Naive B cell (primary cell): ENCODE data around the gene TNRC6A. TPM values are rescaled to one million over a fixed set of nuclear protein-coding genes. Genes with fewer than 3 reads are reported as not detected.
"Not testable (repeated sequence)": the region's sequence is repeated elsewhere in the genome, so short reads cannot be mapped to it uniquely, and the experiment has no call there.

ENCODE experiments used
- ATAC-seq, 2 donors: fragments of 150-1000 bp; cut with Tn5 transposase; 2 replicates each; pipeline ENCODE4 v1.10.0; 2021; ENCODE audit warnings: low read depth in 2 of 2, mild to moderate bottlenecking in 2 of 2, moderate library complexity in 2 of 2
- DNase-seq: peaks from one replicate; pipeline ENCODE4 v3.0.0; 2022
- H3K27ac Mint-ChIP-seq, 6 donors: one replicate each; pipeline ENCODE4 v1.8.0; 2020 to 2022; ENCODE audit warnings: mild to moderate bottlenecking in 6 of 6, mixed read lengths in 6 of 6, moderate library complexity in 5 of 6, inconsistent platforms in 2 of 6
- H3K27me3 Mint-ChIP-seq, 3 donors: one replicate each; pipeline ENCODE4 v1.8.0; 2021 to 2022; ENCODE audit warnings: mixed read lengths in 3 of 3, mild to moderate bottlenecking in 1 of 3
- H3K36me3 Mint-ChIP-seq, 2 donors: one replicate each; pipeline ENCODE4 v1.8.0; 2020 to 2022; ENCODE audit warnings: mixed read lengths in 2 of 2, inconsistent platforms in 1 of 2, mild to moderate bottlenecking in 1 of 2
- H3K4me1 Mint-ChIP-seq, 3 donors: one replicate each; pipeline ENCODE4 v1.8.0; 2020 to 2022; ENCODE audit warnings: mixed read lengths in 3 of 3, inconsistent platforms in 1 of 3, mild to moderate bottlenecking in 1 of 3, moderate library complexity in 1 of 3
- H3K4me3 Mint-ChIP-seq, 8 donors: one replicate each; pipeline ENCODE4 v1.8.0; 2020 to 2022; ENCODE audit warnings: mild to moderate bottlenecking in 8 of 8, mixed read lengths in 8 of 8, moderate library complexity in 8 of 8, inconsistent platforms in 2 of 8
- H3K9me3 Mint-ChIP-seq, 7 donors: one replicate each; pipeline ENCODE4 v1.8.0; 2020 to 2022; ENCODE audit warnings: mixed read lengths in 7 of 7, mild to moderate bottlenecking in 5 of 7, inconsistent platforms in 2 of 7, moderate library complexity in 1 of 7
- polyA plus RNA-seq, 6 donors: library from polyadenylated mRNA; unstranded; fragments of 300-500 nt; fragmentation: Illumina TruSeq; gene quantifications; one replicate each; pipeline ENCODE4 v1.2.3, GENCODE V29; 2021; ENCODE audit warnings: low read depth in 6 of 6

TNRC6A gene
- polyA plus RNA-seq, 6 donors from 2014 or later: 1.9 to 23.1 (median 13.1) TPM

GRCh38 chr16:24730914-24731313 is 1.5 kb downstream of the TNRC6A start:
- Mint-ChIP-seq H3K27ac (peak overlapping the region in 5 of 6 donors; percentile 23 to 95 (median 90)), H3K27me3 (no peaks in the 10 kb centered on the region), H3K4me3 (peak overlapping the region in 7 of 8 donors; percentile 74 to 99 (median 98)), H3K9me3 (no peaks in the 10 kb centered on the region), H3K4me1 (peaks cover 39 to 59% (median 48%) of the 10 kb centered on the region in 3 donors), H3K36me3 (peaks cover 0 to 7% of the 10 kb centered on the region in 2 donors)
- ATAC-seq (no peak), DNase-seq (no peak)

GRCh38 chr16:24731722-24732419 is 2.4 kb downstream of the TNRC6A start:
- Mint-ChIP-seq H3K4me3 (peak overlapping the region in 4 of 8 donors; percentile 3 to 92 (median 32)), H3K4me1 (peaks cover 44 to 68% (median 58%) of the 10 kb centered on the region in 3 donors), H3K27ac (peak overlapping the region in 2 of 6 donors; percentile 31 to 95), H3K27me3 (no peaks in the 10 kb centered on the region), H3K36me3 (peaks cover 0 to 7% of the 10 kb centered on the region in 2 donors), H3K9me3 (no peaks in the 10 kb centered on the region)
- DNase-seq (no peak), ATAC-seq (no peak)

- H3K9me3 Mint-ChIP-seq: peaks cover 0 to 3% (median 0%) of the 10 kb centered on the region in 7 donors
- DNase-seq (no peak), ATAC-seq (no peak)
- H3K27me3 Mint-ChIP-seq: no peaks in the 10 kb centered on the region
- peak overlapping the region in 3 of 6 donors; percentile 8 to 63 (median 16) for H3K27ac Mint-ChIP-seq
- H3K4me3 Mint-ChIP-seq: no peak overlapping the region
- H3K36me3 Mint-ChIP-seq: peaks cover 0 to 7% of the 10 kb centered on the region in 2 donors
- peaks cover 58 to 85% (median 76%) of the 10 kb centered on the region in 3 donors for H3K4me1 Mint-ChIP-seq
Measured at GRCh38 chr16:24734382-24734781, 4.9 kb downstream of the TNRC6A start.

GRCh38 chr16:24736758-24737157 is 7.3 kb downstream of the TNRC6A start:
- peak overlapping the region in 1 of 8 donors; percentile 8 for H3K4me3 Mint-ChIP-seq
- H3K27ac Mint-ChIP-seq: peak overlapping the region in 4 of 6 donors; percentile 10 to 73 (median 40)

GRCh38 chr16:24737391-24737871 is 8.0 kb downstream of the TNRC6A start:
- Mint-ChIP-seq H3K27ac (peak overlapping the region in 3 of 6 donors; percentile 19 to 69 (median 26)), H3K9me3 (peaks cover 0 to 3% (median 0%) of the 10 kb centered on the region in 7 donors), H3K4me3 (no peak overlapping the region), H3K36me3 (peaks cover 0 to 13% of the 10 kb centered on the region in 2 donors), H3K27me3 (no peaks in the 10 kb centered on the region), H3K4me1 (peaks cover 64 to 88% (median 72%) of the 10 kb centered on the region in 3 donors)
- ATAC-seq (no peak), DNase-seq (no peak)

More at GRCh38 chr16:24736758-24737157, 7.3 kb downstream of the TNRC6A start:
- peaks cover 65 to 88% (median 72%) of the 10 kb centered on the region in 3 donors for H3K4me1 Mint-ChIP-seq
- H3K9me3 Mint-ChIP-seq: peaks cover 0 to 3% (median 0%) of the 10 kb centered on the region in 7 donors
- DNase-seq: no peak
- H3K27me3 Mint-ChIP-seq: no peaks in the 10 kb centered on the region
- peaks cover 0 to 7% of the 10 kb centered on the region in 2 donors for H3K36me3 Mint-ChIP-seq
- no peak for ATAC-seq

GRCh38 chr16:24737916-24738594 is 8.6 kb downstream of the TNRC6A start:
- peaks cover 0 to 14% of the 10 kb centered on the region in 2 donors for H3K36me3 Mint-ChIP-seq
- peaks cover 0 to 3% (median 0%) of the 10 kb centered on the region in 7 donors for H3K9me3 Mint-ChIP-seq
- H3K4me3 Mint-ChIP-seq: peak overlapping the region in 2 of 8 donors; percentile 17 to 78
- DNase-seq: no peak
- H3K27me3 Mint-ChIP-seq: no peaks in the 10 kb centered on the region
- H3K4me1 Mint-ChIP-seq: peaks cover 61 to 88% (median 70%) of the 10 kb centered on the region in 3 donors
- H3K27ac Mint-ChIP-seq: peak overlapping the region in 5 of 6 donors; percentile 26 to 84 (median 69)
- ATAC-seq: no peak

GRCh38 chr16:24738895-24739294 is 9.4 kb downstream of the TNRC6A start:
- DNase-seq: no peak
- Mint-ChIP-seq H3K36me3 (peaks cover 0 to 8% of the 10 kb centered on the region in 2 donors), H3K27ac (peak overlapping the region in 5 of 6 donors; percentile 26 to 79 (median 35)), H3K9me3 (peaks cover 0 to 3% (median 0%) of the 10 kb centered on the region in 7 donors), H3K4me1 (peaks cover 59 to 87% (median 62%) of the 10 kb centered on the region in 3 donors), H3K4me3 (peak overlapping the region in 3 of 8 donors; percentile 28 to 78 (median 51)), H3K27me3 (no peaks in the 10 kb centered on the region)
- peak; percentile 78 to 80 for ATAC-seq

GRCh38 chr16:24741862-24742261 is 12.4 kb downstream of the TNRC6A start:
- Mint-ChIP-seq H3K36me3 (peaks cover 0 to 7% of the 10 kb centered on the region in 2 donors), H3K4me1 (peaks cover 66 to 89% (median 70%) of the 10 kb centered on the region in 3 donors), H3K27me3 (no peaks in the 10 kb centered on the region), H3K27ac (peak overlapping the region in 2 of 6 donors; percentile 11 to 13), H3K9me3 (peaks cover 0 to 3% (median 0%) of the 10 kb centered on the region in 7 donors), H3K4me3 (peak overlapping the region in 1 of 8 donors; percentile 35)
- no peak for ATAC-seq
- no peak for DNase-seq

GRCh38 chr16:24742610-24743009 is 13.2 kb downstream of the TNRC6A start:
- Mint-ChIP-seq H3K27ac (peak overlapping the region in 1 of 6 donors; percentile 13), H3K4me1 (peaks cover 65 to 88% (median 70%) of the 10 kb centered on the region in 3 donors)
- not testable (repeated sequence) for H3K36me3 Mint-ChIP-seq, H3K9me3 Mint-ChIP-seq, DNase-seq, H3K27me3 Mint-ChIP-seq, H3K4me3 Mint-ChIP-seq, ATAC-seq

GRCh38 chr16:24745391-24745790 is 15.9 kb downstream of the TNRC6A start:
- no peak overlapping the region for H3K4me3 Mint-ChIP-seq
- DNase-seq: no peak
- no peak for ATAC-seq
- H3K27me3 Mint-ChIP-seq: no peaks in the 10 kb centered on the region
- no peak overlapping the region for H3K27ac Mint-ChIP-seq
- H3K9me3 Mint-ChIP-seq: no peaks in the 10 kb centered on the region
- H3K4me1 Mint-ChIP-seq: peaks cover 67 to 89% (median 69%) of the 10 kb centered on the region in 3 donors
- H3K36me3 Mint-ChIP-seq: peaks cover 7 to 10% of the 10 kb centered on the region in 2 donors

GRCh38 chr16:24745791-24746190 is 16.3 kb downstream of the TNRC6A start:
- Mint-ChIP-seq H3K9me3 (no peaks in the 10 kb centered on the region), H3K36me3 (peaks cover 7 to 10% of the 10 kb centered on the region in 2 donors), H3K27ac (peak overlapping the region in 1 of 6 donors; percentile 44), H3K4me1 (peaks cover 67 to 88% (median 68%) of the 10 kb centered on the region in 3 donors), H3K27me3 (no peaks in the 10 kb centered on the region), H3K4me3 (no peak overlapping the region)
- DNase-seq (no peak), ATAC-seq (no peak)

GRCh38 chr16:24747441-24747840 is 18.0 kb downstream of the TNRC6A start:
- H3K36me3 Mint-ChIP-seq: peaks cover 1 to 10% of the 10 kb centered on the region in 2 donors
- H3K27me3 Mint-ChIP-seq: no peaks in the 10 kb centered on the region
- no peak overlapping the region for H3K4me3 Mint-ChIP-seq
- no peak for ATAC-seq
- peaks cover 64 to 80% (median 64%) of the 10 kb centered on the region in 3 donors for H3K4me1 Mint-ChIP-seq
- H3K27ac Mint-ChIP-seq: no peak overlapping the region
- DNase-seq: no peak
- H3K9me3 Mint-ChIP-seq: no peaks in the 10 kb centered on the region

- Mint-ChIP-seq H3K36me3 (peaks cover 0 to 10% of the 10 kb centered on the region in 2 donors), H3K4me1 (peaks cover 70 to 78% (median 71%) of the 10 kb centered on the region in 3 donors), H3K9me3 (no peaks in the 10 kb centered on the region), H3K27me3 (no peaks in the 10 kb centered on the region), H3K27ac (peak overlapping the region in 1 of 6 donors; percentile 46), H3K4me3 (no peak overlapping the region)
- DNase-seq (no peak), ATAC-seq (no peak)
Measured at GRCh38 chr16:24748242-24748641, 18.8 kb downstream of the TNRC6A start.
